ENCODE results near the gene DMRTA1.
"Not testable (repeated sequence)": the region's sequence is repeated elsewhere in the genome, so short reads cannot be mapped to it uniquely, and the experiment has no call there.

Gene DMRTA1, protein sequence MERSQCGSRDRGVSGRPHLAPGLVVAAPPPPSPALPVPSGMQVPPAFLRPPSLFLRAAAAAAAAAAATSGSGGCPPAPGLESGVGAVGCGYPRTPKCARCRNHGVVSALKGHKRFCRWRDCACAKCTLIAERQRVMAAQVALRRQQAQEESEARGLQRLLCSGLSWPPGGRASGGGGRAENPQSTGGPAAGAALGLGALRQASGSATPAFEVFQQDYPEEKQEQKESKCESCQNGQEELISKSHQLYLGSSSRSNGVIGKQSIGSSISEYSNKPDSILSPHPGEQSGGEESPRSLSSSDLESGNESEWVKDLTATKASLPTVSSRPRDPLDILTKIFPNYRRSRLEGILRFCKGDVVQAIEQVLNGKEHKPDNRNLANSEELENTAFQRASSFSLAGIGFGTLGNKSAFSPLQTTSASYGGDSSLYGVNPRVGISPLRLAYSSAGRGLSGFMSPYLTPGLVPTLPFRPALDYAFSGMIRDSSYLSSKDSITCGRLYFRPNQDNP

DNA sequence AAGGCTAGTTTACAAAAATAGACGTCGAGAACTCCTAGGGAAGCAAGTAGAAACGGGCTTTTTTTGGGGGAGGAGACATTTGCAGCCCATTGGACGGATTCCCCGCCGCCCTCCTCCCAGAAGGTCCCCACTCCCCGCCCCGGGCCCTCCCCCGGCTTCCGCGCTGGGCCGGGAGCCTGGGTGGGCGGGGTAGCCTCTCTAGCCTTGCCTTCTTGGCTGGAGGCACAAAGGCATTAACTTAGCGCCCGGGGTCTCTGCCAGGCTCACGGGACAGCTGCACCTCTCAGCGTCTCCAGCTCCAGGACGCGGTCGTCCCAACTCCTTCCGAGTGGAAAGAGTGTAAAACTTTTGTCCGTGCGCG is at the start of gene DMRTA1:
TSS of gene DMRTA1 (plus strand) at position 236 of the 361 bp plus-strand sequence. CDS start 242 bp downstream, outside the sequence.
- DNase-seq = peak; percentile 94

DNA sequence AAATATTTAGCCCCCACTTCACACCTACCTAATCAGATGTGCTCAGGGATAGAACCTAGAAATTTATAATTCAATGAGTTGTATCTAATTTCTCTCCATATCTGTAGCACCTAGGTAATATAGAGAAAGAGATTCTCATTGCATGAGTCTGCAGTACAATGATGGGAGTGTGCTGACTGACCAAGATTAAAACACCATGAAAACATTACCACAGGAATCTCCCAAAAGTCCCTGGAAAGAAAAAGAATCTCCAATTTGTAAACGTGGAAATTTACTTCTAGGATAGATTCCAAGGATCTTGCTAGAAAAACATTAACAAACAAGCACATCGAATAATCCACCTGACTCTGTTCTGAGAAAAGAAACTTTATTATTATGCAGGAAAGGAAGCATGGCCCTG is 45.0 kb upstream of the DMRTA1 start:
- DNase-seq = no peak

DNA sequence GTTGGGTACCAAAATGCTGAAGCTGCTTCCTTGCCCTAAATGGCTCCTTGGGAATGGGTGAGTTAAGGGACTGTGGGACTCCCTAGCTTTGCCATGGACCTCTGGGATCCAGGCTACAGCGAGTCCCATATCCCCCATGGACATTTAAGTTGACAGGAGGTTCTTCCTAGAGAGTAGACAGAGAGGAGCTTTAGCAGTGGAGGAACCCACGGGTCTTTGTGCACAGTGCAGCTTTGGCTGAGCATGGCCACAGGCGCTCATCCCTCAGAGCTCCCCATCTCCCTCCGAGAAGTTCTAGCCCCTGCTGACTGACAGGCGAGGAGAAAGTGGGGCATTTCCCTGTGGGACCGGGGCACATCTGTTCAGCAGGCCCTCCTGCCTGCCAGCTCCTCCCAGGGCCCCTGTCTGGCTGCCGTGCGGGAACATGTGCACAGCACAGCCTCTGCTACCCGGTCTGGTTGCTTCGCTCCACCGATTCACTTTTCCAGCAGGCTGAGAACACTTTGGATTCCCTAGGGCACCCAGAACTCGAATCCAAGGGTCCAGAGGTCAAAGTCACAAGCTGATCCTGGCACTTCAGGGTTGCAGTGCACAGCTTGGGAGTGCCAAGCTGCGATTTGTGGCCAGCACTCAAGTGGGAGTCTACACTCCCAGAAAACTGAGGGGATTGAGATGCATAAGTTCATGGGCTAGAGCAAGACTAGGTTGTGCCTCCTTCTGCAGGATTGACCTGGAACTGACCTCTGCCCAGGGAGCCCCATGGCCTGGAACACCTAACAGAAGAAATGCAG is 40.6 kb upstream of the DMRTA1 start:
- DNase-seq = no peak

DNA sequence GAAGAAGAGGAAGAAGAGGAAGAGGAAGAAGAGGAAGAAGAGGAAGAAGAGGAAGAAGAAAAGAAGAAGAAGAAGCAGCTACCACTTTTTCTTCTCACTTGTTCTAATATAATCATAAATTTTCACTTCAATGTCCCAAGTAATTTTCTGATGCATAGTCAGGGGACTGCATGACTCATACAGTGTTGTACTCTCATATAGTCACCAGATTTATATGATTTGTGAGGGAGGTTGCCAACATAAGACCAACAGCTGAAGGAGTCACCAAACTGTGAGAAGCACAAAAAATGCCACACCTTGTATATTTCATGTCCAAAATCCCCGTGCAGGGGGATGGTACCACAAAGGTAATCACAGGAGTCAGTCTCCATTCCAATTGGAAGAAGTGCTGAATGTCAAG is 32.7 kb upstream of the DMRTA1 start:
- DNase-seq = no peak

DNA sequence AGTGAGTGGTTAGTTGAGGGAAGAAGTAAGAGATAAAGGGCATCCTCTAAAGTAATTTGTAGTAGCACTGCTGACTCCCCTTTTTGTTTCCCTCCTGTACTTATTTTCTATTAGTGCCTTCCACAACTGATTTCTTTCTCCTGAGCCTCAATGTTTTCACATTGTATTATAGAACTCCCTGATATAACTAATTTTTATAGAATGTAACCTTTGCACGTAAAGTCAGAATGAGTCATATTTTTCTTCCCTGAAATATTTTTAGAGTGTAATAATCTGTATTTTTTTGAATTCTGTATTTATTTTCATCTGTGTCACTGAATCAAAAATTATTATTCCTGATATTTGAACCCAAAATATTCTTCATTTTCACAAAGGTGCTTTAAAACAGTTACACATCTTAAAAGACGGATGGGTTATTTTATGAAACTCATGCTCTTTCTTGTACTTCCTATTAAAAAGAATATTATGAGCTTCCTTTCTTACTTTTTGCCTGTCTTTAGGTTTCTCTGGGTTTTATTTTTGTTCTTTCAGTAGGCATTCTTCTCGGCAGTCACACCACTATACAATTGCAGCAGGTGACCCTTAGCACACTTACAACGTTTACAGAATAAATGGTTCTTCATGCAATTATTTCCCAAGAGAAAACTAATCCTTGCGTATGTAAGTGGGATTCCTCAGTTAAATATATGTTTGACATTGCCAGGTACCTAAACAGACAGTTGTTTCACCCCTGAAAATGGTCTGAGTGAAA is 30.5 kb upstream of the DMRTA1 start:
- DNase-seq = no peak

DNA sequence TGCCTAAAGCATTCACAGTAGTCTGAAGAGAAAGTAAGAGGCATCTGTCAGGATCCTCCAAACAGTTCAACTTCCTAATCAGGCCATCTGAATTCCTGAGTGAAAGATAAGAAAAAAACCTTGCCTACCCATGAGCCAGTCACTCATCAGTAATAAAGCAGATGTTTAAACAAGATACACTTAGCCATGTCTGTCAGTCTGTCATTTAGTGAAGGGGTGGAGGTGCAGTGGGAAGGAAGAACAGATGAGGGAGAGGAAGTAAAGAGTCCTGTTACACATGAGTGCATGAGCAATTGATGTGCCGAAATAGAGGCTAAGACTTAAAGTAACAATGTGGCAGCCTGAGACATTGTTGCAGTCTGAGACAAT is 29.9 kb upstream of the DMRTA1 start:
- DNase-seq = peak; percentile 75

DNA sequence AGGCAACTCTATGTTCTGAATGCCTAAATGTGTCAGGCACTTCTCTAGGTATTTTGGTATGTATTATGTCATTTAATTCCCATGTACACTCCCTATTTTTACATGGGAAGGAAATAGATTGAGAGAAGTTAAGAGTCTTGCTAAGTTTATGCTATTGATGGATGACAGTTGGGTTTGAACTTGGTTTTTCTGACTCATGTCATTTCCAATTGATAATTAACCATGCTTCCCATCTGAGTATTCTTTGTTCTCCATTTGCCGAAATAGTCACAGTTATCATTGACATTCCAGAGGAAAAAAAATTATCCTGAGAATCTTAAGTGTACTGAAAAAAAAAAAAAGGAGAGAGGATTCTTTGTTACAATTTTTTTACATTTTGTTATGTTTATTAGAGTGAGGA is 23.1 kb upstream of the DMRTA1 start:
- no peak for DNase-seq

DNA sequence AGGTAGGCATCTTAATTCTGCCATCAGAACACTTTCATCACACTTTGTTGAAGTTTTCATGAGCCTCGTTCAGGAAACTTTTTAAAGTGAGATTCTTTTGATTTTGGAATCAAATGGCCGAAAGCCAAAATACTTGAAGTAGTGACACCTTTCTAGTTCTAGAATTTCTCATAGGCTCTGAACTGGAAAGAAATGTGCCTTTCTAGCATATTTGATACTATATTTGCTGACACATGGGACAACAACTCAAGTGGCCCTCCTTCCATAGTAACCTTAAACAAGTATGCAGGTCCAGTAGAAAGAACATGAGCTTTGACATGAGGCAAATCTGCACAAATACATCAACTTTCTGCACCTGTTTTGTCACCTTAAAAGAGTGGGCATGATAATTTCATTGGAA is 22.0 kb upstream of the DMRTA1 start:
- DNase-seq = no peak

DNA sequence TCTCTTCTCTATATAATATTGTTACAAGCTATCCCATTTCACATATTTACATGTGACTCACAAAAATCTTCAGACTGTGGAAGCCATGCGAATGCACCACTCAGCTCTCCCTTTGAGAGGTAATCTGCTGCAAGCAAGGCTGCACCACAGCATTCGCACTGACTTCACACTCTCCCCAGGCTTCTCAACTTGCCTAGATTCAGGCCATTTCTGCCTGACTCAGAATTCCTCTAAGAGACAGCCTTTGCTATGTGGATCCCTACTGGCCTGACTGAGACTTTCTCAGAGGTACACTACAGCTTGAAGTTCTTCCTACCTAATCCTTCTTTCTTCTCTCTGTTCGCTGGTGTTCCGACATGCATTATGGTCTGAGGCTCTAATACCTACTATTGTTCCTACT is 21.1 kb upstream of the DMRTA1 start:
- DNase-seq = peak; percentile 68

DNA sequence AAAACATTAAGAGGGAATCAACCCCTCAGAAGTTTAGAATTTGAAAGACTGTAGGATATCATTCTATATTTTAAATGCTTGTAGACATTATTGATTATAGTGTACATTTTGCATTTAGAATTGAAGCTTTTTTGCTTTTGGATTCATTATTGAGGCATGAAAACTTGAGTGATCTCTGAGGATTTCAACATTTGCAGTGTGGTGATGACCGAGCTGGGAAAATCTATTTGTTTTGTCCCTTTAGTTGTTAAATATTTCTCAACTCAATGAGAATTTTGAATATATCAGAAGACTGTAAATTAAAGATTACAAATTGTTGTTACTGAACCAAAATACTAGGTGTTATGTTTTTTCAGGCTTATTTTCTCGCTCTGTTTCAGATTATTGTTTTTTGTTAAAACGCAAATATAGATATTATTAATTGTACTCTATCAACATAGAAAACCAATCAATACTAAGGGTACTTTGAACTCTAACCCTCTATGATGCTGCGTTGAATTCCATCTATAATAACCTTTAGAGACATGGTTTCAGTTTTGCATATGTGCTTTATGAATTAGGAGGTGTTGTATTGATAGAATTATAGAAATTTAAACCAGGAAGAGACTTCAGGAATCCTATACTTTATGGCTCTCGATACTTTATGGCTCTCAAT is 19.3 kb upstream of the DMRTA1 start:
- no peak for DNase-seq

DNA sequence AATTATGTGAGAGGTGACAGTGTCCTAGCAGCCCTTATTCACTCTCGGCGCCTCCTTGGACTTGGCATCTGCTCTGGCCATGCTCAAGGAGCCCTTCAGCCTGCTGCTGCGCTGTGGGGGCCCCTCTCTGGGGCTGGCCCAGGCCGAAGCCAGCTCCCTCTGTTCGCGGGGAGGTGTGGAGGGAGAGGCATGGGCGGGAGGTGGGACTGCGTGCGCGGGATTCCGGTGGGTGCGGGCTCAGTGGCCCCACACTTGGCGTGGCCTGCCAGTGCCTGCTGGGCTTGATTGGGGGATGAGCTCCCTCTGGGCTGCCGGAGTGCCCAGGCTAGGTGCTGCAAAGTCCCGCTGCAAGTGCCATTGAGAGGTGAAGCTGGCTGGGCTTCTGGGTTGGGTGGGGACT is 12.9 kb upstream of the DMRTA1 start:
- no peak for DNase-seq

DNA sequence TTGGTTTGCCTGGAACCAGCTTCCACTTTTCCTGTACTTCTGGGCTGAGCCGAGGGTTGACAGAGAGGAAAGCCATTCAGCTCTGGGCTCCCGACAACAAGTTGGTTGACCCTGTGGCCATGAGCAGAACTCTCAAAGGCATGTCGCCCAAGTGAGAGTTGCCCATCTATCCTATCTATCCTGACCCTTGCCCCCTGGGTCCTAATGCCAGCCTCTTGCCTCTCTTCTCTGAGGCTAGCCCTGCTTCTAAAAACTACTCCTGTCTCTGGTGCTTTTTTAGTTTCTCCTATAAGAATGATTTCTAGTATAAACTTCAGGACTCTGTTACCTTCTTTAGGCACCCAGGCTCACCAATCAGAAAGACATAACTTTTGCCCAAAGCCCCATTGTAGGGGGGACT is 11.4 kb upstream of the DMRTA1 start:
- DNase-seq = not testable (repeated sequence)

DNA sequence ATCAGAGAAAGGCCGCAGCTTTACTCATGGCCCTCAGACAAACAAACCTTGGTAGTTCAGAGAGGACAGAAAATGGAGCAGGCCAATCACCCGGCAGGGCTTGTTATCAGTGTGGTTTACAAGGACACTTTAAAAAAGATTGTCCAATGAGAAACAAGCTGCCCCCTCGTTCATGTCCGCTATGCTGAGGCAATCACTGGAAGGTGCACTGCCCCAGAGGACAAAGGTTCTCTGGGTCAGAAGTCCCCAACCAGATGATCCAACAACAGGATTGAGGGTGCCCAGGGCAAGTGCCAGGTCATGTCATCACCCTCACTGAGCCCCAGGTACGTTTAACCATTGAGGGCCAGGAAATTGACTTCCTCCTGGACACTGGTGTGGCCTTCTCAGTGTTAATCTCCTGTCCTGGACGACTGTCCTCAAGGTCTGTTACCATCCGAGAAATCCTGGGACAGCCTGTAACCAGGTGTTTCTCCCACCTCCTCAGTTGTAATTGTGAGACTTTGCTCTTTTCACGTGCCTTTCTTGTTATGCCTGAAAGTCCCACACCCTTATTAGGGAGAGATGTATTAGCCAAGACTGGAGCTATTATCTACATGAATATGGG is 9.1 kb upstream of the DMRTA1 start:
- DNase-seq = not testable (repeated sequence)

DNA sequence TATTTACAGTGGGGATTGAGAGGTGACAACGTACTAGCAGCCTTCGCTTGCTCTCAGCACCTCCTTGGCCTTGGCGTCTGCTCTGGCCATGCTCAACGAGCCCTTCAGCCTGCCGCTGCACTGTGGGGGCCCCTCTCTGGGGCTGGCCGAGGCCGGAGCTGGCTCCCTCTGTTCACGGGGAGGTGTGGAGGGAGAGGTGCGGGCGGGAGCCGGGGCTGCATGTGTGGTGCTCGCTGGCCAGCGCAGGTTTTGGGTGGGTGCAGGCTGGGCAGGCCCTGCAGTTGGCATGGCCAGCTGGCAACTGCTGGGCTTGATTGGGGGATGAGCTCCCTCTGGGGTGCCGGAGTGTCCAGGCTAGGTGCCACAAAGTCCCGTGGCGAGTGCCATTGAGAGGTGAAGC is 5.8 kb upstream of the DMRTA1 start:
- DNase-seq = no peak

DNA sequence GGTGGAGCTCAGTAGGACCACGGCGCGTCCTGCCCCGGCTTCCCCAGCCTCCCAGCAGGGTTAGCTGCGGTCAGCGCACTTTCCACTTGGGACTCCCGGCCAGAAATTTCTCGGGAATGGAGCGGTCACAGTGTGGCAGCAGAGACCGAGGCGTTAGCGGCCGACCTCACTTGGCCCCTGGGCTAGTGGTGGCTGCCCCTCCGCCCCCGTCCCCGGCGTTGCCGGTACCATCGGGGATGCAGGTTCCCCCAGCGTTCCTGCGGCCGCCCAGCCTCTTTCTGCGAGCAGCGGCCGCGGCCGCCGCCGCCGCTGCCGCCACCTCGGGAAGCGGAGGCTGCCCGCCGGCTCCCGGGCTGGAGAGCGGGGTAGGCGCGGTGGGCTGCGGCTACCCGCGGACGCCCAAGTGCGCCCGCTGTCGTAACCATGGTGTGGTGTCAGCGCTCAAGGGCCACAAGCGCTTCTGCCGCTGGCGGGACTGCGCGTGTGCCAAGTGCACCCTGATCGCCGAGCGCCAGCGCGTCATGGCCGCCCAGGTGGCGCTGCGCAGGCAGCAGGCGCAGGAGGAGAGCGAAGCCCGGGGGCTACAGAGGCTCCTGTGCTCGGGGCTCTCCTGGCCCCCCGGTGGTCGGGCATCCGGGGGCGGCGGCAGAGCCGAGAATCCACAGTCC is 460 bp downstream of the DMRTA1 start:
- DNase-seq = peak; percentile 93

DNA sequence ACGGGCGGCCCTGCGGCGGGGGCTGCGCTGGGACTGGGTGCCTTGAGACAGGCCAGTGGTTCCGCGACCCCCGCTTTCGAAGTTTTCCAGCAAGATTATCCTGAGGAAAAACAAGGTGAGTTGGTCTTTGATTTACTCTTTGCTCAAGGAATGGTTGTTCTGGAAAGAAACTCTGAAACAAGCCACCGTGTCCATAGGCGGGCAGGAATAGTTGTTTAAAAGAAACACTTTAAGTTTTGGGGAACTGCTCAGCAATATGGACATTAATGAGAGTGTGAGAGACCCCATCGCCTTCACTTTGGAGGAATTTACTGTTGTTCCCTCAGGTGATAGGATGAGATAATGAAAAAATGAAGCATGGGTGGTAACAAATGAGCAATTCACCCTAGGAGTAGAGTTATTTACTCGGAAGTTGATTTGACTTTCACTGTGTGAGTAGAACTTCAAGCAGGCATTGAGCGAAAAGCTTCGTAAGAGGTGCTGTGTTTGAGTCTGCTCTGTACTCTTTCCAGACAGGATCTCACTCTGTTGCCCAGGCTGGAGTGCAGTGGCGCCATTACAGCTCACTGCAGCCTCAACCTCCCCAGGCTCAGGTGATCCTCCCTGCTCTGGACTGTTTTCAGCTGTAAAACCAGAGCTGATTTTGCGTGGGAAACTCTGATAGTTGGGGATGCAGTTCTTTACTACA is 1.1 kb downstream of the DMRTA1 start:
- peak; percentile 60 for DNase-seq

DNA sequence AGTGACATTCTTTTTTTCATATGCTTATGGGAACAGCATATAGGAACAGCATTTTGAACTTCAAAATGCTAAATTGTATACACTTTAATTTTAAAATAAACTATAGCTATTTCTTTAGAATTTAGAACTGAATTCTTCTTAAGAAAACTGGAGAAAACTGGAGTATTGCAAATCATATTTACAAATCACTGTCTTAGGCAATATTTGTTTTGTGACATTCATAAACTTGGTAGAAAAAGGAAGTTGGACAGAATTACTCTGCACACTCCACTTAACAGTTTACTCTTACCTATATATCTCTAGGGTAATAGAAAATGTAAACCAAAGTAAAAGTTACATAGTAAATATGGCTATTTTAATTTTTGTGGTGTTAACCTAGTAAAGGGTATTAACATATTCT is 3.1 kb downstream of the DMRTA1 start:
- DNase-seq = no peak

DNA sequence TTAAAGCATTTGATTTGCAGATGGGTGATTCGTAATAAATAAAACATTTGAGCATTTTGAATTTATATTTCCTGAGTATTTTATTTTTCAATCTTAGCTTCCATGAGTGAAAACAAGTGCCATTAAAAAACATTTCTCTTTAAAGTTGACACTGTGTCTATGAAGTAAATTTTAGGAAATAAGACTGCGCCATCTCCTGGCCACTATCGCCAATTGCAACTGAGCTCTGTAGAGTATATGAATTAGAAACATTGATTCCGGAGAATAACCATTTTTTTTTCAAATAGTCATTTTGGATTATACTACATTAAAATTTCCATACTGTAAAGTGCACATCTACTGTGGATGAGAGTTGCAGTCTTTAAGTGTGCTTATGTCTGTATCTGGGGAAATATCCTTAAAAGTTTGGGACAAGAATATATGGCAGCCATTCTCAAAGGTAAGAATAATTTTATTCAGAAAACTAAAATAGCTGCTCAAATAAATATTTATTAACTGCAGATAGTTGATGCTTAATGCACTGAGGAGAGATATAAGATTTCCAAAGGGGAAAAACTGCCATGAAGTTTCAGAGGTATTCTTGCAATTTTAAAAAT is 5.9 kb downstream of the DMRTA1 start:
- DNase-seq = no peak

DNA sequence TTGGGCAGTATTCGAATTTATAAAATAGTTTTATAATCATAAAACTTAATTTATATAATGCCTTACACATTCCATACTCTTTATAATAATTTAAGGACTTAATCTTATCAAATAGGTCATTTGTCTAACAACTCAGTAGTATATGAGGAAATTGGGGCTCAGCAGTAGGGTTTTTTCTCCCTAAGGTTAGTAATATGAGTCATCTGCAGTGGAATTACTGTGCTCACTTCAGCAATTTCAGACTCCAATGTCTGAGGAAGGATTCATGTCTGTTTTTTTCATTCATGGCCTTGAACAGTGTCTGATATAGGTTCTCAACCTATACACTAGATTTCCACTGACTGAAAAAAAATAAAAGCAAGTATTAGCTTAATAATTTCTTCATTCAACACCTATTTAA is 7.4 kb downstream of the DMRTA1 start:
- no peak for DNase-seq

DNA sequence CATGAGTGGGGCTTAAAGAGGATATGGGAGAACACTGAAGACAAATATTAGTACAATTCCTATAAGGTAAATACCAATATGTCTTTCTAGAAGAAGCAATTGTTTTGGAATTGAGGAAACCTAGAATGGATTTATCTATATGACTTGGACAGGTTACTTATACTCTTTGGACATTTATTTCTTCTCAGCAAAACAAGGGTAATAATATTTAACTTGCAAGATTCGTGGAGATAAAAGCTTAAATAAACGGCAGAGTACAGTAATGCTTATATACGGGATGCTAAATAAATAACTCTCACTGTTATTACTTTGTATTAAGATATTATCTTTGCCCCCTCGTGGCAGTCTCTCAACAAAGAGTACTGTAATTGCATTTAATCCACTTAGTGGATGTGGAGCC is 8.6 kb downstream of the DMRTA1 start:
- no peak for DNase-seq

DNA sequence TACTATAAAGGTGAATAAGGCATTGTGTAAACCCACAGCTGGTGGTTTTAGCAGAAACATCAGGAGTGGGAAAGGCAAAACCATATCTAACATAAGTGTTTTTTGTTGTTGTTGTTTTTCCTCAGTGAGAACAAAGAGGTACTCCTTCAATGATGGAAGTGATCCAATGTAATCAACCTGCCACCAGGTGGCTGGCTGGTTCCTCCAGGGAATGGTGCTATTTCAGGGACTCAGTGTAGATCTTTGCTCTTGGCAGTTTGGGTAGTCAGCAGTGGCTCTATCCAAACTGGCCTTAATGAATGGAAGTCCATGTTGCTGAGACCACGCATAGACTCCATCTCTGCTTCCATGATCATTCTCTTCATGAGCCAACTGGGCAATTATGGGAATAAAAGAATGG is 10.8 kb downstream of the DMRTA1 start:
- DNase-seq = no peak
